ENCODE data around the gene YWHAG.

- no peak for TF ChIP-seq CTCF (conservative IDR thresholded peaks at IDR 0.05; ENCODE audit: low read length)
- no peak for TF ChIP-seq EZH2phosphoT487 (IDR thresholded peaks at IDR 0.05; ENCODE audit: borderline replicate concordance)
These were observed 9.4 kb upstream of the YWHAG start for GRCh38 chr7:76368190-76368589.
